NCI-H2171 (cell line): ENCODE data around the gene PREPL.

Source experiments
- DNase-seq: peaks from one replicate; lab custom pipeline; 2025; lab: John Stamatoyannopoulos, UW

Gene PREPL

GRCh38 chr2:44295633-44296359 lies 65.5 kb downstream of the PREPL start:
- DNase-seq: no peak

- DNase-seq: no peak
Measured at GRCh38 chr2:44295113-44295512, 66.2 kb downstream of the PREPL start.

GRCh38 chr2:44291281-44292248 lies 69.7 kb downstream of the PREPL start:
- DNase-seq: no peak

- DNase-seq: no peak
Measured at GRCh38 chr2:44290261-44290660, 71.0 kb downstream of the PREPL start.

- DNase-seq: no peak
Measured at GRCh38 chr2:44286884-44287638, 74.2 kb downstream of the PREPL start.

- no peak for DNase-seq
Measured at GRCh38 chr2:44286119-44286883, 75.0 kb downstream of the PREPL start.

- DNase-seq: no peak
Measured at GRCh38 chr2:44285174-44285573, 76.1 kb downstream of the PREPL start.

GRCh38 chr2:44283116-44283666 lies 78.1 kb downstream of the PREPL start:
- no peak for DNase-seq

GRCh38 chr2:44280869-44281268 lies 80.4 kb downstream of the PREPL start:
- no peak for DNase-seq

GRCh38 chr2:44277541-44277940 lies 83.8 kb downstream of the PREPL start:
- no peak for DNase-seq

- DNase-seq: no peak
Measured at GRCh38 chr2:44275927-44276303, 85.4 kb downstream of the PREPL start.

- no peak for DNase-seq
Measured at GRCh38 chr2:44273596-44273995, 87.7 kb downstream of the PREPL start.

GRCh38 chr2:44273076-44273475 lies 88.2 kb downstream of the PREPL start:
- no peak for DNase-seq

GRCh38 chr2:44271296-44271695 lies 90.0 kb downstream of the PREPL start:
- DNase-seq: no peak

- DNase-seq: no peak
Measured at GRCh38 chr2:44269831-44270230, 91.5 kb downstream of the PREPL start.

- DNase-seq: no peak
Measured at GRCh38 chr2:44267796-44268648, 93.3 kb downstream of the PREPL start.
